ENCODE data around the gene SLC16A5.

- TF ChIP-seq CTCF (IDR thresholded peaks at IDR 0.05), result no peak
- no peak for TF ChIP-seq EZH2 (IDR thresholded peaks at IDR 0.05; ENCODE audit: borderline replicate concordance, insufficient read depth, low read depth, low read length, poor library complexity, severe bottlenecking)
These were observed 66.0 kb downstream of the SLC16A5 start for GRCh38 chr17:75153780-75154194.
